ENCODE measurements around the gene CYP2U1. TPM values are rescaled to one million over a fixed set of nuclear protein-coding genes. Genes with fewer than 3 reads are reported as not detected.

The CYP2U1 gene
- polyA plus RNA-seq, 3 donors, result 0.77 to 1.7 (median 1.5) TPM

DNA sequence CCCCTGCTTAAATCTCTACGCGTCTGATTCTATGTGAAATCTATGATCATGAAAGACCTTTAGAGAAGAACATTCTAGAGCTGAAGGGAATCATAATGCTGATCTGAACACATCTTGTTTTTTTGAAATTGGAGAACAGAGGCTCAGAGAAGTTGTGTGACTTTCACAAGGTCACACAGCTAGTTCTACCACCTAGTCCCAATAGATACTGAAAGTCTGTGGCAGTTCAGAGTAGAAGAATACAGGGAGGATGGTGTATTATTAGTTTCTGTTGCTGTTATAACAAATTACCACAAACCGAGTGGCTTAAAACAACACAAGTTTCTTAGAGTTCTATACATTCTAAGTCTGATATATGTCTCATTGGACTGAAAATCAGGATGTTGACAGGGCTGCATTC is 14.5 kb downstream of the CYP2U1 start:
- no peak for DNase-seq
- H3K4me3 Mint-ChIP-seq, result no peak overlapping the region
- H3K36me3 ChIP-seq (replicated peaks in 1 of 2; ENCODE audit: control insufficient read depth in 1 of 2, insufficient read depth in 2 of 2, low read length in 2 of 2), result no peaks in the 10 kb centered on the region
- H3K27ac Mint-ChIP-seq, result no peak overlapping the region
- peaks cover 0 to 12% of the 10 kb centered on the region in 2 donors for H3K36me3 Mint-ChIP-seq
- no peaks in the 10 kb centered on the region for H3K79me2 ChIP-seq (ENCODE audit: insufficient read depth, low read length)
- H2AFZ ChIP-seq (ENCODE audit: insufficient read depth, low read depth, low read length, poor library complexity, severe bottlenecking), result no peak overlapping the region
- WGBS (ENCODE audit: insufficient coverage), result 100% methylated on average over 2 of the region's 3 CpGs
- peaks cover 0 to 3% (median 0%) of the 10 kb centered on the region in 7 donors for H3K9me3 Mint-ChIP-seq
- H3K27ac ChIP-seq (ENCODE audit: low read depth in 1 of 2, low read length in 2 of 2), result no peak overlapping the region
- no peaks in the 10 kb centered on the region for H3K4me1 ChIP-seq (ENCODE audit: control insufficient read depth in 1 of 2, insufficient read depth in 2 of 2, low read length in 2 of 2)
- no peaks in the 10 kb centered on the region for H3K9me3 ChIP-seq (replicated peaks in 1 of 2; ENCODE audit: control insufficient read depth in 1 of 2, insufficient read depth in 1 of 2, low read length in 2 of 2)
- H3K27me3 Mint-ChIP-seq (ENCODE audit: low read depth in 3 of 3), result no peaks in the 10 kb centered on the region
- no peaks in the 10 kb centered on the region for H4K20me1 ChIP-seq (ENCODE audit: insufficient read depth, low read length)
- H3K4me2 ChIP-seq (replicated peaks; ENCODE audit: extremely low read depth, low read length, poor library complexity, severe bottlenecking), result no peak overlapping the region
- no peak overlapping the region for H3K4me3 ChIP-seq (replicated peaks in 1 of 3; ENCODE audit: low read depth in 2 of 3, low read length in 3 of 3)
- H3K4me1 Mint-ChIP-seq, result peaks cover 5% of the 10 kb centered on the region
- intact Hi-C loops (cut with micrococcal nuclease), result no loop called here
- no peaks in the 10 kb centered on the region for H3K27me3 ChIP-seq (ENCODE audit: control insufficient read depth in 2 of 2, insufficient read depth in 2 of 2, low read length in 2 of 2)
- no peak overlapping the region for H3K9ac ChIP-seq (ENCODE audit: insufficient read depth, low read length, poor library complexity, severe bottlenecking)
- TF ChIP-seq, protein P1, sequence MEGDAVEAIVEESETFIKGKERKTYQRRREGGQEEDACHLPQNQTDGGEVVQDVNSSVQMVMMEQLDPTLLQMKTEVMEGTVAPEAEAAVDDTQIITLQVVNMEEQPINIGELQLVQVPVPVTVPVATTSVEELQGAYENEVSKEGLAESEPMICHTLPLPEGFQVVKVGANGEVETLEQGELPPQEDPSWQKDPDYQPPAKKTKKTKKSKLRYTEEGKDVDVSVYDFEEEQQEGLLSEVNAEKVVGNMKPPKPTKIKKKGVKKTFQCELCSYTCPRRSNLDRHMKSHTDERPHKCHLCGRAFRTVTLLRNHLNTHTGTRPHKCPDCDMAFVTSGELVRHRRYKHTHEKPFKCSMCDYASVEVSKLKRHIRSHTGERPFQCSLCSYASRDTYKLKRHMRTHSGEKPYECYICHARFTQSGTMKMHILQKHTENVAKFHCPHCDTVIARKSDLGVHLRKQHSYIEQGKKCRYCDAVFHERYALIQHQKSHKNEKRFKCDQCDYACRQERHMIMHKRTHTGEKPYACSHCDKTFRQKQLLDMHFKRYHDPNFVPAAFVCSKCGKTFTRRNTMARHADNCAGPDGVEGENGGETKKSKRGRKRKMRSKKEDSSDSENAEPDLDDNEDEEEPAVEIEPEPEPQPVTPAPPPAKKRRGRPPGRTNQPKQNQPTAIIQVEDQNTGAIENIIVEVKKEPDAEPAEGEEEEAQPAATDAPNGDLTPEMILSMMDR (IDR thresholded peaks at IDR 0.05), result no peak

DNA sequence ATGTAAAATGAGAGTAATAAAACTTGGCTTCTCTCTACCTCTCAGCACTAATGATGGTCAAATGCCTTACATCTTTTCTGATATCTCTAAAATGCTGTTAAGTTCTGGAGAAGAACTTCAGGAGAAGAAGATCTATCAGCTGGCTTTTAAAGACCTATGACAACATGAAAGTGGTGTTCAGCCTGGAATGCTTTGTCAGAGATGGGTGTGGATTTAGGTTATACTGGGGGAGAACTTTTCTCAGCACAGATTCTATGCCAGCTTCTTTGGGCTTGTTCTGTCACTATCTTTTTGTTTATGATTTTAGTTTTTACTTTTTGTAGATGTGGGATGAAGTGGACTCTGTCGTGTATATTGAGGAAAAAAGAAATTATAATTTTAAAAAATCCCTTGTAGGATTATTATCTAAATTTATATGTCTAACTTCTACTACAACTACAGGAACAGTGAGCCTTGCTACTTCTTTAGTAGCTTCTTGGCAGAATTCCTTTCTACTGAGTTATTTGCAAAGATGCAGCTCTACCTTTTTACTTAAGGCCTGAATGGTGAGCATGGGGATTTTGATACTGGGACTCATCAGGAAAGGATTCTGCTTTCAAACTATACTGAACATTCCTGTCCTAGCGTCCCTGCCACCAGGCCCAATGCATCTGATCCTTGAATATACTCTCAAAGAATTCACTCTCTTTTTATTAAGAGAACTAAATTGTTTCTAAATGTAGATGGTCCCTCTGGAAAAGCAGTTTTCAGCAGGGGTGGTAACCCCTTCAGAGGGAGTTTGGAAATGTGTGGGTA is 19.6 kb downstream of the CYP2U1 start:
- intact Hi-C loops (cut with micrococcal nuclease), result no loop called here
- no peaks in the 10 kb centered on the region for H4K20me1 ChIP-seq (ENCODE audit: insufficient read depth, low read length)
- no peaks in the 10 kb centered on the region for H3K79me2 ChIP-seq (ENCODE audit: insufficient read depth, low read length)
- H3K4me2 ChIP-seq (replicated peaks; ENCODE audit: extremely low read depth, low read length, poor library complexity, severe bottlenecking), result no peak overlapping the region
- H3K9me3 ChIP-seq (replicated peaks in 1 of 2; ENCODE audit: control insufficient read depth in 1 of 2, insufficient read depth in 1 of 2, low read length in 2 of 2), result peaks cover 0 to 4% of the 10 kb centered on the region in 2 donors
- H3K4me3 ChIP-seq (replicated peaks in 1 of 3; ENCODE audit: low read depth in 2 of 3, low read length in 3 of 3), result no peak overlapping the region
- H3K4me1 Mint-ChIP-seq, result no peaks in the 10 kb centered on the region
- no peak overlapping the region for H3K4me3 Mint-ChIP-seq
- no peak overlapping the region for H3K9ac ChIP-seq (ENCODE audit: insufficient read depth, low read length, poor library complexity, severe bottlenecking)
- H3K27ac ChIP-seq (ENCODE audit: low read depth in 1 of 2, low read length in 2 of 2), result no peak overlapping the region
- no CpG with 5 or more reads among the region's 2 CpGs for WGBS (ENCODE audit: insufficient coverage)
- peaks cover under 1 to 10% (median 3%) of the 10 kb centered on the region in 7 donors for H3K9me3 Mint-ChIP-seq
- H3K4me1 ChIP-seq (ENCODE audit: control insufficient read depth in 1 of 2, insufficient read depth in 2 of 2, low read length in 2 of 2), result no peaks in the 10 kb centered on the region
- no peak overlapping the region for H3K27ac Mint-ChIP-seq
- H3K27me3 Mint-ChIP-seq (ENCODE audit: low read depth in 3 of 3), result no peaks in the 10 kb centered on the region
- TF ChIP-seq, protein P1 (IDR thresholded peaks at IDR 0.05), result no peak
- DNase-seq, result no peak
- H3K36me3 Mint-ChIP-seq, result peaks cover 0 to 13% of the 10 kb centered on the region in 2 donors
- H3K27me3 ChIP-seq (ENCODE audit: control insufficient read depth in 2 of 2, insufficient read depth in 2 of 2, low read length in 2 of 2), result no peaks in the 10 kb centered on the region
- H2AFZ ChIP-seq (ENCODE audit: insufficient read depth, low read depth, low read length, poor library complexity, severe bottlenecking), result no peak overlapping the region
- no peaks in the 10 kb centered on the region for H3K36me3 ChIP-seq (replicated peaks in 1 of 2; ENCODE audit: control insufficient read depth in 1 of 2, insufficient read depth in 2 of 2, low read length in 2 of 2)

Data from CD14-positive monocyte (primary cell).